OCI-LY7 (cell line): ENCODE measurements around the gene GPR25. TPM values are rescaled to one million over a fixed set of nuclear protein-coding genes. Genes with fewer than 3 reads are reported as not detected.

Experiments
- BruUV-seq: library from RNA; stranded (reverse); fragments of 400-500 nt; replicated peaks from 2 replicates; lab custom pipeline; 2021; lab: Mats Ljungman, UMichigan
- CTCF ChIA-PET: fragments of 300-600 bp; sonication (Branson Sonifier 250); formaldehyde crosslinking; loops from one replicate; lab custom pipeline; 2022; ENCODE audit warnings: antibody characterized with exemption; ENCODE audit not compliant: unreplicated experiment; lab: Charles Lee
- POLR2A ChIA-PET: fragments of 300-600 bp; sonication (Branson Sonifier 250); formaldehyde crosslinking; loops from one replicate; lab custom pipeline; 2022; ENCODE audit warnings: antibody characterized with exemption; lab: Charles Lee
- DNase-seq: peaks from one replicate; pipeline ENCODE4 v3.0.0-alpha.2; 2015; ENCODE audit warnings: low spot score
- H2AFZ ChIP-seq: fragments of 200-600 bp; sonication (generic), shearing (Covaris generic); 2 replicates; pipeline ENCODE4 v1.6.1; 2014; ENCODE audit warnings: mild to moderate bottlenecking, antibody characterized with exemption, low read length, moderate library complexity
- H3K27ac ChIP-seq: fragments of 200-600 bp; sonication (generic); 2 replicates; pipeline ENCODE4 v1.5.1; 2014; ENCODE audit warnings: mixed run types, low read depth, mild to moderate bottlenecking, moderate library complexity, low read length, inconsistent platforms; ENCODE audit not compliant: poor library complexity, severe bottlenecking
- H3K36me3 ChIP-seq: fragments of 200-600 bp; sonication (generic); 2 replicates; pipeline ENCODE4 v1.6.1; 2014; ENCODE audit warnings: mild to moderate bottlenecking, antibody characterized with exemption, low read length, moderate library complexity, mixed read lengths; ENCODE audit not compliant: insufficient read depth
- H3K4me1 ChIP-seq: fragments of 200-600 bp; sonication (generic); 2 replicates; pipeline ENCODE4 v1.5.1; 2014; ENCODE audit warnings: mild to moderate bottlenecking, low read length; ENCODE audit not compliant: insufficient read depth, poor library complexity, severe bottlenecking
- H3K4me2 ChIP-seq: fragments of 200-600 bp; sonication (generic); 2 replicates; pipeline ENCODE4 v1.6.1; 2014; ENCODE audit warnings: mild to moderate bottlenecking, low read length
- H3K4me3 ChIP-seq: fragments of 200-600 bp; sonication (generic); 2 replicates; pipeline ENCODE4 v1.5.1; 2014; ENCODE audit warnings: mild to moderate bottlenecking, low read depth, low read length; ENCODE audit not compliant: poor library complexity, severe bottlenecking
- H3K79me2 ChIP-seq: fragments of 200-600 bp; sonication (generic); 2 replicates; pipeline ENCODE4 v1.6.1; 2016; ENCODE audit warnings: low read depth, mild to moderate bottlenecking, low read length, moderate library complexity, mixed read lengths; ENCODE audit not compliant: insufficient read depth
- H3K9me2 ChIP-seq: fragments of 200-600 bp; sonication (generic); 2 replicates; pipeline ENCODE4 v1.6.1; 2016; ENCODE audit warnings: mild to moderate bottlenecking, low read length, mixed read lengths; ENCODE audit not compliant: insufficient read depth
- H3K9me3 ChIP-seq: fragments of 200-600 bp; sonication (generic); 2 replicates; pipeline ENCODE4 v1.6.1; 2014; ENCODE audit warnings: mild to moderate bottlenecking, mixed run types, low read length, mixed read lengths
- H4K20me1 ChIP-seq: fragments of 200-600 bp; sonication (generic); 2 replicates; pipeline ENCODE4 v1.6.1; 2014; ENCODE audit warnings: mild to moderate bottlenecking, antibody characterized with exemption, low read length, moderate library complexity, mixed read lengths; ENCODE audit not compliant: insufficient read depth
- EZH2phosphoT487 ChIP-seq: fragments of 200-600 bp; sonication (generic); IDR thresholded peaks from 2 replicates; pipeline ENCODE4 v1.6.1; 2018; ENCODE audit warnings: low read depth, borderline replicate concordance, mild to moderate bottlenecking, mixed run types, antibody characterized with exemption, low read length, moderate library complexity, mixed read lengths
- intact Hi-C: fragments of 100-400 bp; cut with micrococcal nuclease; formaldehyde crosslinking; loops from one replicate; pipeline ENCODE4 v1.10.0; 2022; ENCODE audit not compliant: unreplicated experiment
- total RNA-seq, 2 experiments: library from RNA; depleted of rRNA in 1 of 2; stranded (reverse); fragments of >200 nt in 1 of 2; shearing (Covaris generic) in 1 of 2; gene quantifications; 2 replicates each; pipeline ENCODE4 v1.2.3, GENCODE V29; 2014 to 2022
- TF ChIP-seq, protein P1 (sequence below): fragments of 200-600 bp; sonication (generic); conservative IDR thresholded peaks from 2 replicates; pipeline ENCODE4 v1.5.1; 2014; ENCODE audit warnings: mild to moderate bottlenecking, antibody characterized with exemption, low read length, moderate library complexity, mixed read lengths

Gene GPR25
- total RNA-seq, 2 experiments from 2014 or later: not detected

DNA sequence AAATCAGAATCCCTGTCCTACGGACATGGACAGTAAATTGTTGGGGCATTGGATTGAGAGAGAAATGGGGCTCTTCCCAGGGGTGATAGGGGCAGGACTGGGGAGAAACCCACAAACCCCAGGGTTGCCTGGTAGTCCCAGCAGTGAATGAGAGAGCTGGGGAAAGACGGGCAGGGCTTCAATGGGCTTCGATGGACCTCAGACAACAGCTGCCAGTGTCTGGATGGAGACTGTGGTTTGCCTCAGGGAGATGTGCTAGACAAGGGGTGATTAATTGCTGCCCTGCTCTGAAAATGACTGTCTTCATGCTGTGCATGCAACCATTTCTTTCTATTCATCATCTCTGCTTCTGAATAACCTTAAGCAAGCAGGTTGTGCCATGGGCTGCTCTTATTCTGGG is 7.4 kb downstream of the GPR25 start:
- BruUV-seq: no TSS peak

DNA sequence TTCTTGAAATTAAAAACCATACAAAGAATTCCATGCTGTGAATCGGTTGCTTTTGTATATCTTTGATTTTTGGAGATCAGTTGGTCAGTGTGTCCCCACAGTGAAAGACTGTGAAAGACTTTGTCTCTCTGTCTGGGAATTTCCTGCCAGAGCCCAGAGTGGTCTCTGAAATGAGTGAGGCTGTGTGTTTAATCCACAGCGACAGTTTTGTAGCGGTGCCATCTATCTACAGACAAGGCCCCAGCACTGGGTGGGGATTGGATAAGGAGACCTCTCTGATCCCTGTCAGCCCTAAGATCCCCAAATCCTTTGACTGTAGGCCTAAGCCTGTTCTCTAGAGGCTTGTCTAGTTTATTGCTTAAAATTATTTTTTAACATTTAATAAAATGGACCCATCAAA is 10.3 kb downstream of the GPR25 start:
- Histone ChIP-seq H3K4me2 (no peak overlapping the region), H3K4me3 (no peak overlapping the region), H3K9me3 (no peaks in the 10 kb centered on the region), H3K79me2 (no peaks in the 10 kb centered on the region), H4K20me1 (no peaks in the 10 kb centered on the region), H3K27ac (no peak overlapping the region), H3K4me1 (peaks cover 1% of the 10 kb centered on the region), H2AFZ (no peak overlapping the region), H3K9me2 (no peaks in the 10 kb centered on the region), H3K36me3 (no peaks in the 10 kb centered on the region)
- intact Hi-C loops: no loop called here
- no TSS peak for BruUV-seq
- POLR2A ChIA-PET: no interaction called here
- CTCF ChIA-PET: no interaction called here
- no peak for DNase-seq
- TF ChIP-seq, protein P1, sequence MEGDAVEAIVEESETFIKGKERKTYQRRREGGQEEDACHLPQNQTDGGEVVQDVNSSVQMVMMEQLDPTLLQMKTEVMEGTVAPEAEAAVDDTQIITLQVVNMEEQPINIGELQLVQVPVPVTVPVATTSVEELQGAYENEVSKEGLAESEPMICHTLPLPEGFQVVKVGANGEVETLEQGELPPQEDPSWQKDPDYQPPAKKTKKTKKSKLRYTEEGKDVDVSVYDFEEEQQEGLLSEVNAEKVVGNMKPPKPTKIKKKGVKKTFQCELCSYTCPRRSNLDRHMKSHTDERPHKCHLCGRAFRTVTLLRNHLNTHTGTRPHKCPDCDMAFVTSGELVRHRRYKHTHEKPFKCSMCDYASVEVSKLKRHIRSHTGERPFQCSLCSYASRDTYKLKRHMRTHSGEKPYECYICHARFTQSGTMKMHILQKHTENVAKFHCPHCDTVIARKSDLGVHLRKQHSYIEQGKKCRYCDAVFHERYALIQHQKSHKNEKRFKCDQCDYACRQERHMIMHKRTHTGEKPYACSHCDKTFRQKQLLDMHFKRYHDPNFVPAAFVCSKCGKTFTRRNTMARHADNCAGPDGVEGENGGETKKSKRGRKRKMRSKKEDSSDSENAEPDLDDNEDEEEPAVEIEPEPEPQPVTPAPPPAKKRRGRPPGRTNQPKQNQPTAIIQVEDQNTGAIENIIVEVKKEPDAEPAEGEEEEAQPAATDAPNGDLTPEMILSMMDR: no peak
- TF ChIP-seq EZH2phosphoT487: no peak

More for the DNA sequence above, 7.4 kb downstream of the GPR25 start:
- Histone ChIP-seq H2AFZ (no peak overlapping the region), H3K4me1 (no peaks in the 10 kb centered on the region), H3K36me3 (no peaks in the 10 kb centered on the region), H3K4me2 (no peak overlapping the region), H3K9me3 (no peaks in the 10 kb centered on the region), H4K20me1 (no peaks in the 10 kb centered on the region), H3K79me2 (no peaks in the 10 kb centered on the region), H3K27ac (no peak overlapping the region), H3K4me3 (no peak overlapping the region), H3K9me2 (no peaks in the 10 kb centered on the region)
- CTCF ChIA-PET: no interaction called here
- DNase-seq: no peak
- TF ChIP-seq, protein P1: no peak
- TF ChIP-seq EZH2phosphoT487: no peak
- intact Hi-C loops: no loop called here
- POLR2A ChIA-PET: interaction anchor here (0.6 to 1.0 kb wide), 2 partner anchors 8 to 535 kb away, joined by 3 to 5 read pairs; no protein-coding TSS in a partner anchor

DNA sequence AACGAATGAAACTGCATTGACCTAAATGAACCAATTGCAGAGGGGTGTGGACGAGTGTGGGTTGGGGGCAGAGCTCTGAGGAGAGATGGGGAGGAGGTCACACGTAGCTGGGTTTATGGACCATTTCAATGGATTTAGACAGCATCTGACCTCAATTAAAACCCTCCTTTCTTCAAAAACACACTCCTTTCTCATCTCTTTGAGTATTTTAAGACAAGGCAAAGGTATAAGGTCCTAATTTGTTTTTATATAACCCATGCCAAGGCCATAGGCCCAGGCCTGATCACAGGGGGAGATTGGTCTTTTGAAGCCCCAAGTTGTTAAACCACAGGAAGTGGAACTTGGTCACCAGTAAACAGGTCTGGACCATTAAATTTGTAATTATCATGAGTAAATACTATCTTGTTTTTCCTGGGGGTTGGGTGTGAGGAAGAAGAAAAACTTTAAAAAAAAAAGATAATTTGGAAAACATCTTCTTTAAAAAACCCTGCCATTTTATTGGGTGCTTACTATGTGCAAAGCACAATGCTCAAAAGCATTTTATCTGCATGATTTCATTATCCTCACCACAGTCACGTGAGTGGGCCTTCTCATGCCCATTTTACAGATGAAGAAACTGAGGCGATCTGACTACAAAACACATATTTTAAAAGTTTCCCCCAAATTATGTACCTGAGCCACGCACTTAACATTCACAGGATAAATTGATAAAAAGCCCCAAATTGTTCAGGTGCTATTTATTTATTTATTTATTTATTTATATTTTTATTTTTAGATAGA is 13.0 kb downstream of the GPR25 start:
- POLR2A ChIA-PET: no interaction called here

More for the DNA sequence above, 13.0 kb downstream of the GPR25 start:
- Histone ChIP-seq H3K9me2 (no peaks in the 10 kb centered on the region), H3K79me2 (no peaks in the 10 kb centered on the region), H3K36me3 (no peaks in the 10 kb centered on the region), H3K9me3 (no peaks in the 10 kb centered on the region), H3K4me1 (peaks cover 5% of the 10 kb centered on the region), H3K27ac (no peak overlapping the region), H4K20me1 (no peaks in the 10 kb centered on the region), H3K4me3 (no peak overlapping the region), H3K4me2 (no peak overlapping the region), H2AFZ (no peak overlapping the region)
- TF ChIP-seq, protein P1: no peak
- TF ChIP-seq EZH2phosphoT487: no peak
- no peak for DNase-seq
- CTCF ChIA-PET: no interaction called here
- intact Hi-C loops: no loop called here
- no TSS peak for BruUV-seq
